Colonic mucosa (tissue), 4 donors: ENCODE data around the gene PDE9A. TPM values are rescaled to one million over a fixed set of nuclear protein-coding genes. Genes with fewer than 3 reads are reported as not detected.

Experiments
- DNase-seq: peaks from one replicate; pipeline ENCODE4 v3.0.0-alpha.2; 2020
- H3K27ac ChIP-seq: fragments of 200-600 bp; one replicate; pipeline ENCODE4 v1.8.0; 2021
- H3K27me3 ChIP-seq: fragments of 200-600 bp; one replicate; pipeline ENCODE4 v1.8.0; 2021
- H3K36me3 ChIP-seq: fragments of 200-600 bp; one replicate; pipeline ENCODE4 v1.8.0; 2021
- H3K4me1 ChIP-seq: fragments of 200-600 bp; one replicate; pipeline ENCODE4 v1.8.0; 2021; ENCODE audit warnings: mild to moderate bottlenecking
- H3K4me3 ChIP-seq: fragments of 200-600 bp; one replicate; pipeline ENCODE4 v1.8.0; 2021
- H3K9ac ChIP-seq, 2 donors: one replicate each; pipeline ENCODE4 v1.7.0; 2013; ENCODE audit warnings: control low read depth in 2 of 2, low read depth in 2 of 2, low read length in 2 of 2
- H3K9me3 ChIP-seq: fragments of 200-600 bp; one replicate; pipeline ENCODE4 v1.8.0; 2021
- CTCF ChIP-seq: fragments of 200-600 bp; IDR thresholded peaks from one replicate; pipeline ENCODE4 v1.8.0; 2022; ENCODE audit warnings: antibody characterized with exemption, mild to moderate bottlenecking
- intact Hi-C: fragments of 100-400 bp; cut with DNase I; formaldehyde crosslinking; loops from one replicate; pipeline ENCODE4 v1.14.1; 2022
- total RNA-seq, 2 donors: library from RNA; stranded (reverse); fragmentation: NEBNext Ultra II Directional in 1 of 2; extraction: Animal tissue kit (Norgen Biotek cat#: 25700) in 1 of 2; gene quantifications; one replicate each; pipeline ENCODE4 v1.2.1, GENCODE V29; 2021
- donor health status: healthy.
- donor health status: DM: no; HTN: no; CAD: no.
- donor health status: DM: no; HTN: no; CAD: no.

PDE9A gene
- total RNA-seq, 2 donors from 2014 or later: 37.5 to 56.0 TPM

DNA sequence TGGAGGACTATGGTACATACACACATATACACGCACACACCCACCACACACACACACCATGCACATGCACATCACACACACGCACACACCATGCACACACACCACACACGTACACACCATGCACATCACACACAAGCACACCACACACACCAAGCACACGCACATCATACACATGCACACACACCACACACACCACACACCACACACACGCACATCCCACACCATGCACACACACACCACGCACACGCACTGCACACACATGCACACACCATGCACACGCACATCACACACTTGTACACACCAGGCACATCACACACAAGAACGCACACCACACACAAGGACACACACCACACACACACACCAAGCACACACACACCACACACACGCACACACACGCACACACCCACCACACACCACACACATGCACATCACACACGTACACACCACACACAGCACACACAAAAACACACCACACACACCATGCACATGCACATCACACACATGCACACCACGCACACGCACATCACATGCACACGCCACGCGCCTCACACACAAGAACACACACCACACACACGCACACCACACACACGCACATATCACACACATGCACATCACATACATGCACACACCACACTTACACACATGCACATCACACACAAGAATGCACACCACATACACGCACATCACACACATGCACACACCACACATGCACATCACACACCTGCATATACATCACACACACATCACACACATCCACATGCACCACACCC is 9.2 kb downstream of the PDE9A start:
- H3K4me1 ChIP-seq: peaks cover 3% of the 10 kb centered on the region

DNA sequence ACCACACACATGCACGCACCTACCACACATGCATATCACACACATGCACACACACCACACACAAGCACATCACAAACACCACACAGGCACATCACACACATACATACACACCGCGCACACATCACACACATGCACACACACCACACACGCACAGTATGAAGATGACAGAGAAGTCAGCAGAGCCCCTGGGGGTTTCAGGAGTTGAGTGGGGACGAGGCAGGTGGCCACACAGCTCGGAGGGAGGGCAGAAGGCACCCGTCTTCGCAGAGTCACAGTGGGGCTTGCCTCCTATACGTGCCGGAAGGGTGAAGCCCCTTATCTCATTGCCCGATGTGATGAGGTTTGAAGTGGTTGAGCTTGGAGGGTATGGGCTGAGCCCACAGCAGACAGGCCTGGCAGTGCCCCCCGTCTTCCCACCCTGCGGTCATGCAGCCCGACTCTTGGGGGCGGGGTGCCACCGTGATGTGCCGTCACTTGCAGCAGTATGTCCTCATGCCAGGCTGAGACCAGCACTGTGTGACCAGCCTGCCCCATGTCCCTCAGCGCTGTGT is 9.9 kb downstream of the PDE9A start:
- no peak for DNase-seq
- H3K4me1 ChIP-seq: peaks cover 3% of the 10 kb centered on the region

More for the DNA sequence above, 9.2 kb downstream of the PDE9A start:
- Histone ChIP-seq H3K36me3 (no peaks in the 10 kb centered on the region), H3K9me3 (no peaks in the 10 kb centered on the region), H3K27ac (no peak overlapping the region), H3K27me3 (no peaks in the 10 kb centered on the region), H3K9ac (no peak overlapping the region), H3K4me3 (no peak overlapping the region)
- DNase-seq: no peak
- TF ChIP-seq CTCF: no peak
- intact Hi-C loops: no loop called here

DNA sequence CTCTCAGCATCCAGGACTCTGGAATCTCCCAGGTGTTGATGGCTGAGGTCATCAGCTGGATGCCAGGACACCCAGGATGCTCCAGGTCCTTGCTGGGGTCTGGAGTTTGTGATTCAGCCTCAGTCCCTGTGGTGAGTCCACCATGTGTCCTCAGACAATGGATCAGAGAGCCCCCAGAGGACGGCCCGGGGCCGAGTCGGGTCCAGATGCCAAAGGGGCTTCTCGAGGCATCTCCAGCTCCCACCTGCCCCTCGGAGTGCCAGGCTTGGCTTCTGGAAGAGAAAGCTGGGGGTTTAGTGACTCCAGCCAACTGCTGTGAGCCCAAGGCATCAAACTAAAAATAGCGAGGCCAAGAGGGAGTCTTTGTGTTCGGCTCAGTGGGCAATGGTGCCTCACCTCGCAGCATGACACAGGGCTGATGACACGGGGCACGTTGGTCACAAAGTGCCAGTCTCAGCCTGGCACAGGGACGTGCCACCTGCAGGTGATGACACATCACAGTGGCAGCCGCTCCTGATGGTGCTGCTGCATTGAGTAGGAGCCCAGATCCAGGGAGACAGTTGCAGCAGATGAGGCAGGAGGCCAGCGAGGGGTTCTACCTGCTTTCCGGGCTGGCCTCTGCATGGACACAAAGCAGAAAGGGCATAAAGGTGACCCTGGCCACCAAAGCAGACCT is 10.6 kb downstream of the PDE9A start:
- Histone ChIP-seq H3K9ac (no peak overlapping the region), H3K36me3 (no peaks in the 10 kb centered on the region), H3K4me1 (peaks cover 3% of the 10 kb centered on the region), H3K9me3 (no peaks in the 10 kb centered on the region), H3K27ac (no peak overlapping the region), H3K27me3 (no peaks in the 10 kb centered on the region), H3K4me3 (no peak overlapping the region)
- intact Hi-C loops: no loop called here
- DNase-seq: no peak
- no peak for TF ChIP-seq CTCF

More for the DNA sequence above, 9.9 kb downstream of the PDE9A start:
- Histone ChIP-seq H3K9me3 (no peaks in the 10 kb centered on the region), H3K27me3 (no peaks in the 10 kb centered on the region), H3K9ac (no peak overlapping the region), H3K4me3 (no peak overlapping the region), H3K27ac (no peak overlapping the region), H3K36me3 (no peaks in the 10 kb centered on the region)
- intact Hi-C loops: no loop called here
- no peak for TF ChIP-seq CTCF

DNA sequence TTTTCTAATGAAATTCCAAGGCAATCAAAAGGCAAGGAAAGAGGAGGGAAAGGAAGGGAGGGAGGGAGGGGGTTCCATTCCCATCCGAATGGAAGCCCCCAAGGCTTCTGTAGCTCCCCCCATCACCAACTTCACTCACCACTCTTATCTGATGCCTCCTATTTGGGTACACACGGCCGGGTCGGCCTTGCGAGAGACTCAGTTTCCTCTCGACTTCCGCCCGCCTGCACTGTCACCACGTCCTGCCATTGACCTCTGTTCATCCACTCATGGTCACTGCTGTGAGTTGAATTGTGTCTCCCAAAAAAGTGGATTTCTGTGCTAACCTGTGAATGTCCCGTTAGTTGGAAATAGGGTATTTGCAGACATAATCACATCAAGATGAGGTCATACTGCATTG is 11.2 kb downstream of the PDE9A start:
- Histone ChIP-seq H3K36me3 (no peaks in the 10 kb centered on the region), H3K27ac (no peak overlapping the region), H3K4me3 (no peak overlapping the region), H3K27me3 (no peaks in the 10 kb centered on the region), H3K4me1 (peaks cover 3% of the 10 kb centered on the region), H3K9ac (no peak overlapping the region), H3K9me3 (no peaks in the 10 kb centered on the region)
- intact Hi-C loops: no loop called here
- no peak for TF ChIP-seq CTCF
- no peak for DNase-seq

DNA sequence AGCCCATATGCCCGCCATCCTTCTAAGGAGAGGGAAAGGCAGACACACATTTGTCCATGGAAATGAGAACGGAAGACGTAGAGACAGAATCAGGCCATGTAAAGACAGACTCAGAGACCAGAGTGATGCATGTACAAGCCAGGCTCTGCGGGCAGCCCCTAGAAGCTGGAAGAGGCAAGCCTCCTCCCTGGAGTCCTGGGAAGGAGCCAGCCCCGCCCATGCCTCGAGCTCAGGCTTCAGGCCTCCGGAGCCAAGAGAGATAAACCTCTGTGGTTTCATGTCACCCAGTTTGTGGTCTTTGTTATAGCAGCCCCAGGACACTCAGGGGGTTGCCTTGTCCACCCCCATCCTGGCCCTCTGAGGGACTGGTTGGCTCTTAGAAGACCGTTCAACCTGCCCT is 11.6 kb downstream of the PDE9A start:
- H3K9me3 ChIP-seq: no peaks in the 10 kb centered on the region
- H3K27ac ChIP-seq: no peak overlapping the region
- TF ChIP-seq CTCF: no peak
- H3K4me3 ChIP-seq: no peak overlapping the region
- H3K4me1 ChIP-seq: peaks cover 3% of the 10 kb centered on the region
- H3K36me3 ChIP-seq: no peaks in the 10 kb centered on the region
- intact Hi-C loops: no loop called here
- no peak for DNase-seq
- H3K9ac ChIP-seq: no peak overlapping the region
- no peaks in the 10 kb centered on the region for H3K27me3 ChIP-seq
